ENCODE results near the gene FKBP8.

Gene FKBP8

DNA sequence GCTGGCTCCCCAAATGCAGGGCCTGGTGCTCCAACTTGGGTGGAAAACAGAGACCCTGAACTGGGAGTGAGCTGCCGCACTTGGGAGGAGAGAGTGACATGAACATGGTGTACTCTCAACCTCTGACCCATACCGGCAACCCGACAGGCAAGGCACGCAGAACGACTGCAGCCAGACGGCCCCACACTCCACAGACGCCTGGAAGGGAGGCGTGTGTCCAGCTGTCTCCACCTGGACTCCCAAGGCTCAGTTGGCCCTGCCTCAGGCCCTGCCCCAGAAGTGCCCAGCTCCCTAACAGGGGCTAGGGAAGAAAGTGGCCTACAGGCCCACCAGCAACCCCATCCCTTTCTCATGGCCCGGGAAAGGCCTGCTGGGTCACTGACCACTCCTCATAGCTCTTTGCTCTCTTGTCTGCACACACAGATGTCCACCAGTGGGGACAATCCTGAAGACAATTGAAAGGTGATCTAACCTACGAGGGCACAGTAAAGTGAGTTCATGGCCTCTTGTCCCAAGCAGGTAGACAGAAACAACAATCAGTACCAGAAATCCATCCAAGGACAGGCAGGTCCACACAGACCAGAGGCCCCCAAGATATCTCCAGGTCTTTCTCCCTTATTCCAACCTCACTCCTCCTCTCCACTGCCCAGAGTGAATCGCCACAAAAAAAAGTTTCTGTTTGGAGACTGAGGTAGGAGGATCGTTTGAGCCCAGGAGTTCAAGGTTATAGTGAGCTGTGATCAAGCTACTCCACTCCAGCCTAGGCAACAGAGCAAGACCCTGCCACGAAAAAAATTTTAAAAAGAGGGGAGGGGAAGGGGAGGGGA is 49.7 kb downstream of the FKBP8 start:
- DNase-seq (ENCODE audit: low read depth): no peak
- H3K4me3 ChIP-seq (ENCODE audit: low read depth, low read length): no peak overlapping the region
- TF ChIP-seq, protein P1, sequence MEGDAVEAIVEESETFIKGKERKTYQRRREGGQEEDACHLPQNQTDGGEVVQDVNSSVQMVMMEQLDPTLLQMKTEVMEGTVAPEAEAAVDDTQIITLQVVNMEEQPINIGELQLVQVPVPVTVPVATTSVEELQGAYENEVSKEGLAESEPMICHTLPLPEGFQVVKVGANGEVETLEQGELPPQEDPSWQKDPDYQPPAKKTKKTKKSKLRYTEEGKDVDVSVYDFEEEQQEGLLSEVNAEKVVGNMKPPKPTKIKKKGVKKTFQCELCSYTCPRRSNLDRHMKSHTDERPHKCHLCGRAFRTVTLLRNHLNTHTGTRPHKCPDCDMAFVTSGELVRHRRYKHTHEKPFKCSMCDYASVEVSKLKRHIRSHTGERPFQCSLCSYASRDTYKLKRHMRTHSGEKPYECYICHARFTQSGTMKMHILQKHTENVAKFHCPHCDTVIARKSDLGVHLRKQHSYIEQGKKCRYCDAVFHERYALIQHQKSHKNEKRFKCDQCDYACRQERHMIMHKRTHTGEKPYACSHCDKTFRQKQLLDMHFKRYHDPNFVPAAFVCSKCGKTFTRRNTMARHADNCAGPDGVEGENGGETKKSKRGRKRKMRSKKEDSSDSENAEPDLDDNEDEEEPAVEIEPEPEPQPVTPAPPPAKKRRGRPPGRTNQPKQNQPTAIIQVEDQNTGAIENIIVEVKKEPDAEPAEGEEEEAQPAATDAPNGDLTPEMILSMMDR (IDR thresholded peaks at IDR 0.05; ENCODE audit: low read depth, low read length, missing control alignments): no peak
- in situ Hi-C loops (cut with HindIII; ENCODE audit: low sequenced_read_pairs): loop anchor here (25.0 kb wide), 1 partner anchor 369 kb away; no protein-coding TSS in a partner anchor

DNA sequence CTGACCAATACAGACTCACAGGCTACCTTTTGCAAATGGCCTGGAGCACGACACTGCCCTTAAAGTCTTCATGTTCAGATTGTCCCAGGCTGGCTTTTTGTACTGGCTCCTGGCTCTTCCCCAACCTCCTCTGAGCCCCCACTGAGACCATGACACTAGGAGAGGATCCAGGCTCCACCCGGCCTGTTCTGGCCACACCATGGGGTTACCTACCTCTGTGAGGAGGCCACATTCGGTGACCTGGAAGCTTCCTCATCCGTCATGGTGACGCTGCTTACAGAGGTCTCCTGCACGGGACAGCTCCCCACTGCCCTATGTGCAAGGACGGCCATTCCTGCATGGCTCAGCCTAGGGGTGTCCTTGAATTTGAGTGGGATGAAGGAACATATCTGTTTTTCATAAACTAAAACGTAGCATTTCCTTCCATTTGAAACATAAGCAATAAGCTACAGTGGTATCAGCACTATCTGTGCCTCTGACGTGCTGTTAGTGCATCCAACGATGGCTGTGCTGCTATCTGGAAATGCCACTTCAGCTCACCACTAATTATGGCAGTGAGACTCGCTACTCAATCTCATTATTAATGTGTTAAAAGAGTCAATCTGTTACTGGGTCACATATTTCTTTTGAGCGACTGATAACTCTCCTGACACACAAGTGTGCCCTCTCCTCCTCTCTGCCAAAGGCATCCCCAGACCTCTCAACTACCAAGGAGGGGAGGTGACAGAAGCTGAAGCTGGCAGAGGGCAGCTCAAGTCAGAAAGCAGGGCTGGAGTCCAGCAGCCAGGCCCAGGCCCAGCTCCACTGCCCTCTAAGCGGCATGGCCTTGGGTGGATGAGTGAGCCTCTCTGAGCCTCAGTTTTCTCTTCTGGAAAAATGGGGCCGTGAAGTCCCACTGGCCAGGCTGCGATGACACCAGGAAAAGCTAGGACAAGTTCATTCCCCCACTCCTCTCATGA is 51.1 kb downstream of the FKBP8 start:
- DNase-seq (ENCODE audit: low read depth): no peak
- in situ Hi-C loops (cut with HindIII; ENCODE audit: low sequenced_read_pairs): loop anchor here (25.0 kb wide), 1 partner anchor 370 kb away; no protein-coding TSS in a partner anchor
- TF ChIP-seq, protein P1 (IDR thresholded peaks at IDR 0.05; ENCODE audit: low read depth, low read length, missing control alignments): no peak
- H3K4me3 ChIP-seq (ENCODE audit: low read depth, low read length): no peak overlapping the region

DNA sequence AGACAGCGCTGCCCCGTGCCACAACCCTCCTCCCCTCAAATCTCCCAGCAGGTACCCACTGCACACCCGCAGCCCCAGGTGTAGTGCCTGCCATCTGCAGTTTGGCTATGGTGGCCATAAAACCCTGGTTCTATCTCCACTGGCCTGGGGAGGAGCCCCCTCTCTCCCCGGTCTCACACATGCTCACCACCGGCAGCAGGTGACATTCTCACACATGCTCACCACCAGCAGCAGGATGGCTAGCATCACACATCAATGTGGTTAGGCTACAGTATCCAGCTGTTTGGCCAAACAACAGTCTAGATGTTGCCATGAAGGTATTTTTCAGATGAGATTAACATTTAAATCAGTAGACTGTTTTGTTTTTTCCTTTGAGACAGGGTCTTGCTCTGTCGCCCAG is 52.6 kb downstream of the FKBP8 start:
- H3K4me3 ChIP-seq (ENCODE audit: low read depth, low read length): no peak overlapping the region
- DNase-seq (ENCODE audit: low read depth): no peak
- in situ Hi-C loops (cut with HindIII; ENCODE audit: low sequenced_read_pairs): loop anchor here (25.0 kb wide), 1 partner anchor 372 kb away; no protein-coding TSS in a partner anchor
- TF ChIP-seq, protein P1 (IDR thresholded peaks at IDR 0.05; ENCODE audit: low read depth, low read length, missing control alignments): no peak

DNA sequence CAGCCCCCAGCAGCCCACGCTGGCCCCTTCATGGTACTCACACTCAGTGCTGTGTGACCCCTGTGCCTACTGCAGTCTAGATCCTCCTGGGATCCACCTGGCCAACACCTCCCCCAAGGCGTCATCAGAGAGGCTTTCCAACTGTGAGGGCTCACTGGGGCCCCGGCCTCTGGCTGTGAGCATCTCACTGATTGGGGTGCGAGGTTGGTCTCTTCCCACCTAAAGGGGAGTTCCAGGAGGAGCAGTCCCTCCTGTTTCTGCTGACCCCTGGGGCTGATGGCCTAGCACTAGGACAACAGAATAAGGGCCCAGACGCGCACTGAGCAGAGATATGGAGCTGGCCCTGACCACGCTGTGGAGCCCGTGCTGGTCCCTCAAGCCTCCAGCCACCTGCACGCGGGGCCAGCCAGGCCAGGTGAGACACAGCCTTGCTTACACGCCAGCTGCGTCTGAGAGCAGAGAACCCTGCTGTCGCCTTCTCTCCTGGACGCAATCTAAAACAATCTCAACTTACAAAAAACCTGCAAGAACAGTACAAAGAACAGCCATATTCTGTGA is 53.7 kb downstream of the FKBP8 start:
- H3K4me3 ChIP-seq (ENCODE audit: low read depth, low read length): no peak overlapping the region
- DNase-seq (ENCODE audit: low read depth): no peak
- TF ChIP-seq, protein P1 (IDR thresholded peaks at IDR 0.05; ENCODE audit: low read depth, low read length, missing control alignments): no peak
- in situ Hi-C loops (cut with HindIII; ENCODE audit: low sequenced_read_pairs): loop anchor here (25.0 kb wide), 1 partner anchor 373 kb away; no protein-coding TSS in a partner anchor

DNA sequence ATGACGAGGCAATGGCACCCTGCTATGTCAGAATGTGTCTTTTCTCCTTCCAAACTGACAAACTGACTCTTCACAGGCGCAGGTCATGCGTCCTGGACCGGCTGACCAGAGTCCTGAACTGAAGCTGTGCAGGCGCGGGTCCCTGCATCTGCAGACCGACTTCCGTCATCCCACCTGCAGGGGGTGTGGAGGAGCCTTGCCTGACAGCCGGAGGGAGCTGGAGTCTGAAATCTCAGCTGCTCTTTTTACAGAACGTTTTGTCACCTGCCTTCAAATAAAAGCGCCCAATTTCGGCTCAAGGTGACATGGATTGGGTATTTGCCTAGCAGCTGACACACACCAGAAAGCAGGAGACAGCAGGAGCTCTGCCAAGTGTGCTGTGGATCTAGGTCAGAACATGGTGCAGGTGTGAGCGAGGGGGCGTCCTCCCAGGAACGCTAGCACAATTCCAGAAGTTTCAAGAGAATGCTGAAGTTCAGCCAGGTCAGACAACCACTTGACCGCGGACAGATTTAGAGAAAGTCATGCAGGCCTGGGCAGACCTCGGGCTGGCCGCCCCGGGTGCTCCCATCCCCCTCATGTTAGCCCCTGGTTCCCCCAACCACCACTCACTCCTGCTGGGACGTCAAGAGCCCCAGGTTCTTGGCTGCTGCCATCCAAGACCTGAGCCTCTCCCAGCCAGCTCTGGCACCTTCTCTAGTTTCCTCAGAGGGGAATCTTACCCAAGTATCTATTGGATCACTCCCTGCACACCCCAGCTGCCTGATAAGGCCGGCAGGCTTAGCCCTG is 54.3 kb downstream of the FKBP8 start:
- in situ Hi-C loops (cut with HindIII; ENCODE audit: low sequenced_read_pairs): loop anchor here (25.0 kb wide), 1 partner anchor 373 kb away; no protein-coding TSS in a partner anchor
- TF ChIP-seq, protein P1 (IDR thresholded peaks at IDR 0.05; ENCODE audit: low read depth, low read length, missing control alignments): peak; percentile 58
- no peak overlapping the region for H3K4me3 ChIP-seq (ENCODE audit: low read depth, low read length)
- no peak for DNase-seq (ENCODE audit: low read depth)

Measured in astrocyte of the cerebellum (primary cell).